Lower leg skin (tissue), 4 donors: ENCODE data around the gene LRSAM1. TPM values are rescaled to one million over a fixed set of nuclear protein-coding genes. Genes with fewer than 3 reads are reported as not detected.

Experiments
- DNase-seq, 2 donors: peaks; one replicate each; pipeline ENCODE4 v3.0.0-alpha.2; 2019; ENCODE audit warnings: low spot score in 2 of 2
- H3K4me3 ChIP-seq: fragments of 200-600 bp; sonication (generic); 2 replicates; pipeline ENCODE4 v1.5.1; 2017; ENCODE audit warnings: mild to moderate bottlenecking, low read depth; ENCODE audit not compliant: poor library complexity, severe bottlenecking
- POLR2A ChIP-seq, 2 donors: fragments of 450-650 bp; IDR thresholded peaks; one replicate each; pipeline ENCODE4 v1.6.1; 2016 to 2017; ENCODE audit warnings: antibody characterized with exemption in 2 of 2, mild to moderate bottlenecking in 1 of 2, moderate library complexity in 1 of 2
- WGBS, 2 donors: methylation state at CpG; one replicate each; pipeline ENCODE4 v1.1.5; 2018; 5-methylcytosine and 5-hydroxymethylcytosine counted together
- intact Hi-C: fragments of 100-400 bp; cut with DNase I; formaldehyde crosslinking; loops from one replicate; pipeline ENCODE4 v1.15.0; 2023; ENCODE audit warnings: low total_unique reads
- total RNA-seq, 4 donors: library from RNA; depleted of rRNA; stranded (reverse); fragments of >200 nt; gene quantifications; one replicate each; pipeline ENCODE4 v1.1.0, GENCODE V29; 2016
- TF ChIP-seq, protein P1 (sequence below), 3 donors: fragments of 450-650 bp; IDR thresholded peaks; one replicate each; pipeline ENCODE4 v1.5.1; 2016; ENCODE audit warnings: antibody characterized with exemption in 3 of 3, mild to moderate bottlenecking in 3 of 3, moderate library complexity in 2 of 3

Gene LRSAM1
- total RNA-seq, 4 donors from 2014 or later, result 37.9 to 47.9 (median 41.9) TPM

GRCh38 chr9:127497656-127498290 is 46.5 kb downstream of the LRSAM1 start:
- WGBS, 2 donors, result 90 to 91% methylated on average over 13 of the region's 13 CpGs
- no peak overlapping the region for H3K4me3 ChIP-seq
- DNase-seq, result no peak
- TF ChIP-seq, protein P1, sequence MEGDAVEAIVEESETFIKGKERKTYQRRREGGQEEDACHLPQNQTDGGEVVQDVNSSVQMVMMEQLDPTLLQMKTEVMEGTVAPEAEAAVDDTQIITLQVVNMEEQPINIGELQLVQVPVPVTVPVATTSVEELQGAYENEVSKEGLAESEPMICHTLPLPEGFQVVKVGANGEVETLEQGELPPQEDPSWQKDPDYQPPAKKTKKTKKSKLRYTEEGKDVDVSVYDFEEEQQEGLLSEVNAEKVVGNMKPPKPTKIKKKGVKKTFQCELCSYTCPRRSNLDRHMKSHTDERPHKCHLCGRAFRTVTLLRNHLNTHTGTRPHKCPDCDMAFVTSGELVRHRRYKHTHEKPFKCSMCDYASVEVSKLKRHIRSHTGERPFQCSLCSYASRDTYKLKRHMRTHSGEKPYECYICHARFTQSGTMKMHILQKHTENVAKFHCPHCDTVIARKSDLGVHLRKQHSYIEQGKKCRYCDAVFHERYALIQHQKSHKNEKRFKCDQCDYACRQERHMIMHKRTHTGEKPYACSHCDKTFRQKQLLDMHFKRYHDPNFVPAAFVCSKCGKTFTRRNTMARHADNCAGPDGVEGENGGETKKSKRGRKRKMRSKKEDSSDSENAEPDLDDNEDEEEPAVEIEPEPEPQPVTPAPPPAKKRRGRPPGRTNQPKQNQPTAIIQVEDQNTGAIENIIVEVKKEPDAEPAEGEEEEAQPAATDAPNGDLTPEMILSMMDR (IDR thresholded peaks at IDR 0.05), result no peak
- no peak for TF ChIP-seq POLR2A (IDR thresholded peaks at IDR 0.05)
- intact Hi-C loops, result loop anchor here (10.0 kb wide), 1 partner anchor 1507 kb away; no protein-coding TSS in a partner anchor

- 80 to 84% methylated on average over 4 to 5 of the region's 5 CpGs for WGBS, 2 donors
- intact Hi-C loops, result loop anchor here (10.0 kb wide), 1 partner anchor 1507 kb away; no protein-coding TSS in a partner anchor
- no peak overlapping the region for H3K4me3 ChIP-seq
- TF ChIP-seq POLR2A (IDR thresholded peaks at IDR 0.05), result no peak
- TF ChIP-seq, protein P1 (IDR thresholded peaks at IDR 0.05), result no peak
- no peak for DNase-seq
Observed at GRCh38 chr9:127498298-127498697, 47.0 kb downstream of the LRSAM1 start.

DNA sequence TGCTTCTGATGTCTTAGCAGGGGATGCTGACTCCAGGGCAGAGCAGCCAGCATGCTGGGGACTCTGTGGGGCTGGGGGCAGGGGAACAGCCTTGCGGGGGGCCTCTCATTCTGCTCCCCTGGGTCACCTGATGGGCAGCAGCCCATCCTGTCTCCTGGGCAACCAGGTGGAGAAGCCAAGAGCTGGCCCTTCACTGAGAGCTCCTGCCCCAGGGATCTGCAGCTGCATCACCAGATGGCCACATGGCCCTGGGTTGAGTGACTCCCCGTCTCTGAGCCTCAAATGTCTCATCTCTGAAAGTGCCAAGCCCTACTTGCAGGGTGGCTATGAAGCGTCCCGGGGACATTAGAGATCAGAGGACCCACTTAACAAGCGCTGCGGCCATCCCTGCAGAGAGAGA is 49.1 kb downstream of the LRSAM1 start:
- 83 to 88% methylated on average over 1 to 6 of the region's 6 CpGs for WGBS, 2 donors
- TF ChIP-seq POLR2A (IDR thresholded peaks at IDR 0.05), result no peak
- TF ChIP-seq, protein P1 (IDR thresholded peaks at IDR 0.05), result no peak
- intact Hi-C loops, result loop anchor here (5.0 to 10.0 kb wide), 3 partner anchors 87 to 424 kb away; no protein-coding TSS in a partner anchor
- H3K4me3 ChIP-seq, result no peak overlapping the region
- DNase-seq, result no peak

DNA sequence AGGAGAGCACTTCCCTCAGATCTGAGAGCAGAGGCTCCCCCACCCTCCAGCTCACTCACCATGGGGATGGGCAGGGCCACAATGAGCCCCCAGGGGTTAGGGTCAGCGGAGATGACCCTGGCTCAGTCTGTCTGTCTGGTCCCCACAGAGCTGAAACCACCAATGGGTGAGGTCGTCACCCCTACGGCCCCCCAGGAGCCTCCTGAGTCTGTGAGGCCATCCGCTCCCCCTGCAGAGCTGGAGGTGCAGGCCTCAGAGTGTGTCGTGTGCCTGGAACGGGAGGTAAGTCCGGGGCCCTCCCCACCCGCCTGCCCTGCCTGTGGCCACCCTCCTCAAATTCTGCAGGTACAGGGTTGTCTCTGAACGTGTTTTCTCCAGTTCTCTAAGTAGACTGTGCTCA is 49.6 kb downstream of the LRSAM1 start:
- no peak overlapping the region for H3K4me3 ChIP-seq
- TF ChIP-seq, protein P1 (IDR thresholded peaks at IDR 0.05), result no peak
- no peak for TF ChIP-seq POLR2A (IDR thresholded peaks at IDR 0.05)
- no peak for DNase-seq
- 82 to 88% methylated on average over 9 of the region's 9 CpGs for WGBS, 2 donors
- intact Hi-C loops, result loop anchor here (5.0 to 10.0 kb wide), 3 partner anchors 86 to 424 kb away; no protein-coding TSS in a partner anchor

DNA sequence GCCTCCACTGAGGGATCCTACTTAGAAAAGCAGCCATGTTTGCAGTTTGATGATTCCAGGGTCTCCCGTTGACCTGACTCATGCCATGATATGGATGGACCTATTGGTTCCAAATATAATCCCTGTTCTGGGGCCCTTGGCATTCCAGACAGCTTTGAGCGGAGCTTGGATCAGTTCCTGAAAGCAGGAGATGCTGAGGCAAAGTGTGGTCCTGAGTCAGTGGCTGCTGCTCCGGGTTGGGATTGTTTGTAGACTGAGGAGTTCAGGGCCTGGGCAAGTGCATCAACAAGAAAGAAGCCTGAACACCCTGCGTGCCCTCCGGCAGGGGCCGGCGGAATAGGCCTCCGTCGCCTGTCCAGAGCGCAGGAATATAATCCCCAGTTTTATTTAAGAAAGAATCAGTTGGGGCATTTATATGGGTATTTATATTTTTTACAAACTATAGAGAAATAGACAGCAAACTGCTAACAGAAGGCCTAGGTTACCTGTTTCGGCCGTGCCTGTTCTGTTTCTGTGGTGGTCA is 50.6 kb downstream of the LRSAM1 start:
- H3K4me3 ChIP-seq, result no peak overlapping the region
- TF ChIP-seq, protein P1 (IDR thresholded peaks at IDR 0.05), result no peak
- no peak for TF ChIP-seq POLR2A (IDR thresholded peaks at IDR 0.05)
- DNase-seq, result no peak
- WGBS, 2 donors, result 90 to 92% methylated on average over 12 of the region's 12 CpGs
- intact Hi-C loops, result loop anchor here (5.0 to 10.0 kb wide), 3 partner anchors 85 to 423 kb away; no protein-coding TSS in a partner anchor
